SK-N-MC (cell line): ENCODE measurements around the gene ATXN7.

ENCODE experiments used
- EZH2 ChIP-seq: fragments of 200-600 bp; sonication (generic); IDR thresholded peaks from one replicate; pipeline ENCODE4 v1.6.1; 2017; ENCODE audit warnings: antibody characterized with exemption
- POLR2AphosphoS5 ChIP-seq: IDR thresholded peaks from 2 replicates; pipeline ENCODE4 v1.6.1; 2012; ENCODE audit warnings: mild to moderate bottlenecking, low read depth, low read length, borderline replicate concordance

- no peak for TF ChIP-seq EZH2
- no peak for TF ChIP-seq POLR2AphosphoS5
These were observed 185.5 kb downstream of the ATXN7 start for GRCh38 chr3:64049136-64049535.
